Left lung (tissue), 10 donors: ENCODE measurements around the gene BBS9. TPM values are rescaled to one million over a fixed set of nuclear protein-coding genes. Genes with fewer than 3 reads are reported as not detected.

Source experiments
- ATAC-seq: fragments of 200-7000 bp; cut with Tn5 transposase; one replicate; pipeline ENCODE4 v1.9.1; 2020; ENCODE audit warnings: moderate library complexity
- DNase-seq, 4 donors: peaks; one replicate each; pipeline ENCODE4 v3.0.0-alpha.2; 2013 to 2020
- H3K27ac ChIP-seq, 2 donors: fragments of 200-600 bp; sonication (generic) in 1 of 2; one replicate each; pipeline versions ENCODE4 v1.5.0 to v1.8.0; 2020 to 2021
- H3K27me3 ChIP-seq, 2 donors: fragments of 200-600 bp; sonication (generic) in 1 of 2; one replicate each; pipeline versions ENCODE4 v1.5.0 to v1.8.0; 2020 to 2021
- H3K36me3 ChIP-seq, 2 donors: fragments of 200-600 bp; sonication (generic) in 1 of 2; one replicate each; pipeline versions ENCODE4 v1.5.0 to v1.8.0; 2020 to 2021
- H3K4me1 ChIP-seq, 2 donors: fragments of 200-600 bp; one replicate each; pipeline ENCODE4 v1.8.0; 2021
- H3K4me3 ChIP-seq, 2 donors: fragments of 200-600 bp; sonication (generic) in 1 of 2; one replicate each; pipeline versions ENCODE4 v1.5.0 to v1.8.0; 2020 to 2021; ENCODE audit warnings: mild to moderate bottlenecking in 1 of 2
- H3K9me3 ChIP-seq, 2 donors: fragments of 200-600 bp; sonication (generic) in 1 of 2; one replicate each; pipeline versions ENCODE4 v1.5.0 to v1.8.0; 2020 to 2021
- intact Hi-C, 2 donors: fragments of 100-400 bp; cut with DNase I; formaldehyde crosslinking; loops; one replicate each; pipeline versions ENCODE4 v1.11.2 to v1.14.2; 2022
- polyA plus RNA-seq, 6 donors: library from polyadenylated mRNA; unstranded; fragments of 120-200 nt; gene quantifications; one replicate each; pipeline ENCODE4 v1.2.1, GENCODE V29; 2013; ENCODE audit not compliant: insufficient read length in 6 of 6
- total RNA-seq, 2 donors: library from RNA; stranded (reverse); fragmentation: NEBNext Ultra II Directional; extraction: Animal tissue kit (Norgen Biotek cat#: 25700); gene quantifications; one replicate each; pipeline ENCODE4 v1.2.1, GENCODE V29; 2021
- TF ChIP-seq, protein P1 (sequence below), 2 donors: fragments of 200-600 bp; sonication (generic) in 1 of 2; IDR thresholded peaks; one replicate each; pipeline versions ENCODE4 v1.5.0 to v1.8.0; 2021; ENCODE audit warnings: antibody characterized with exemption in 2 of 2
- donor health status: DM: no; HTN: yes; CAD: no.
- donor health status: DM: no; HTN: no; CAD: no.

The BBS9 gene
- total and polyA plus RNA-seq, 8 donors, result 14.5 to 25.1 (median 19.1) TPM

DNA sequence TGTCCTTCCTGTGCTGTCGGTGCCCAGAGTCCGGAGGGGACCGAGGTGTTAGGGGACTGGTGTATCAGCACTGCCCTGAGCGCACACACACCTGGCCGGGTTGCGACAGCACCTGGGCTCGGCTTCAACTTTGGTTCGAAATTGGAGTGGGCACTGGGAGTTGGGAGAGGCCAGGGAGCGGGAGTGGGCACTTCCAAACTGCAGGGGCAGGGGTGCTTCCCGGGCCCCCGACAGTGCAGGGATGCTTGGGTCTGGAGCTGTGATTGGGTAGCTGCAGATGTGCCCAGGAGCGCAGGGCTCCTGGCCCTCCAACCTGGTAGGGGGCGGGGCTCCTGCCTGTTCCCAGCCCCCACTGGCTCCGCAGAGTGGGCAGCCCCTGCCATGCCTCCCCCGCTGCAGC, 7.7 kb downstream of the BBS9 start:
- no peak overlapping the region for H3K27ac ChIP-seq
- ATAC-seq (no peak), DNase-seq (no peak)
- peaks cover 0 to 15% of the 10 kb centered on the region in 2 donors for H3K9me3 ChIP-seq
- H3K27me3 ChIP-seq, result no peaks in the 10 kb centered on the region
- no peaks in the 10 kb centered on the region for H3K36me3 ChIP-seq
- H3K4me1 ChIP-seq, result no peaks in the 10 kb centered on the region
- H3K4me3 ChIP-seq, result no peak overlapping the region
- intact Hi-C loops, result no loop called here
- TF ChIP-seq, protein P1, sequence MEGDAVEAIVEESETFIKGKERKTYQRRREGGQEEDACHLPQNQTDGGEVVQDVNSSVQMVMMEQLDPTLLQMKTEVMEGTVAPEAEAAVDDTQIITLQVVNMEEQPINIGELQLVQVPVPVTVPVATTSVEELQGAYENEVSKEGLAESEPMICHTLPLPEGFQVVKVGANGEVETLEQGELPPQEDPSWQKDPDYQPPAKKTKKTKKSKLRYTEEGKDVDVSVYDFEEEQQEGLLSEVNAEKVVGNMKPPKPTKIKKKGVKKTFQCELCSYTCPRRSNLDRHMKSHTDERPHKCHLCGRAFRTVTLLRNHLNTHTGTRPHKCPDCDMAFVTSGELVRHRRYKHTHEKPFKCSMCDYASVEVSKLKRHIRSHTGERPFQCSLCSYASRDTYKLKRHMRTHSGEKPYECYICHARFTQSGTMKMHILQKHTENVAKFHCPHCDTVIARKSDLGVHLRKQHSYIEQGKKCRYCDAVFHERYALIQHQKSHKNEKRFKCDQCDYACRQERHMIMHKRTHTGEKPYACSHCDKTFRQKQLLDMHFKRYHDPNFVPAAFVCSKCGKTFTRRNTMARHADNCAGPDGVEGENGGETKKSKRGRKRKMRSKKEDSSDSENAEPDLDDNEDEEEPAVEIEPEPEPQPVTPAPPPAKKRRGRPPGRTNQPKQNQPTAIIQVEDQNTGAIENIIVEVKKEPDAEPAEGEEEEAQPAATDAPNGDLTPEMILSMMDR (IDR thresholded peaks at IDR 0.05), result no peak

DNA sequence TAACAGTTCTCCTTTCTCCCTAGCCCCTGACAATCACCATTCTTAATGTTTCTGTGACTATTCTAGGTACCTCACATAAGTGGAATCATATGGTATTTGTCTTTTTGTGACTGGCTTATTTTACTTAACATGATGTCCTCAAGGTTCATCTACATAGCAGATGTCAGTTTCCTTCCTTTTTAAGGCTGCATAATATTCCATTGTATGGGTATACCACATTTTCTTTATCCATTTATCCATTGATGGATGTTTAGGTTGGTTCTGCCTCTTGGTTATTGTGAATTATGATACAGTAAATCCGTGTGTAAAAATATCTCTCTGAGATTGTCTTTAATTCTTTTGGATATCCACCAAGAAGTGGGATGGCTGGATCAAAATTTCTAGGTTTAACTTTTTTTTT, 13.2 kb downstream of the BBS9 start:
- no peaks in the 10 kb centered on the region for H3K36me3 ChIP-seq
- no peak overlapping the region for H3K4me3 ChIP-seq
- no peaks in the 10 kb centered on the region for H3K27me3 ChIP-seq
- no peak for DNase-seq
- peaks cover 0 to 11% of the 10 kb centered on the region in 2 donors for H3K9me3 ChIP-seq
- no peak overlapping the region for H3K27ac ChIP-seq
- H3K4me1 ChIP-seq, result no peaks in the 10 kb centered on the region
- intact Hi-C loops, result no loop called here
- TF ChIP-seq, protein P1 (IDR thresholded peaks at IDR 0.05), result no peak
- ATAC-seq, result no peak

DNA sequence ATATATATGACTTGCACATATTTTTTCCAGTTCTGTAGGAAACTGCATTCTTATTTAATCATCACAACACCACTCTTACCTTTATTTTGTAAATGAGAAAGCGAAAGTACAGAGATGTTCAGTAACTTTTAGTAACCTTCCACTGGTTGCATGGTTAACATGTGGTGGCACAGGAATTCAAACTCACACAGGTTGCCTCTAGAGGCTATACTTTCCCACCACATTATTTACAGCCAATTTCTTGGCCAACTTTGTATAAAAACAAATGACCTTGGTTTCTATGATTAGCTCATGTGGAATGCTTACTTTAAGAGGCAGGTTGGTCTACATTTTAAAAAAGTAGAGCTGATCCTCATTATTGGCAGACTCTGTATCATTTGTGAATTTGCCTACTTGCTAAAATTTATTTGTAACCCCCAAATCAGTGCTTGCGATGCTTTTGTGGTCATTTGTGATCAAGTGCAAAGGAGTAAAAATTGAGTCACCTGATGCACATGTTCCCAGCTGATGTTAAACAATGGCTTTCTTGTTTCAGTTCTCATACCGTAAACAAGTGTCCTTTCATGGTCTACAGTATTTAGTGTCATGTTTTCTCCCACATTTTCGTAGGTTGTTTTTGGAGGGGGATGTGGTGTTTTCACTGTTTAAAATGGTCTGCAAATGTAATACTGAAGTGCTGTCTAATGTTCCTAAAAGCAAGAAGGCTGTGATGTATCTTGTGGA, 14.8 kb downstream of the BBS9 start:
- H3K27ac ChIP-seq, result no peak overlapping the region
- no peaks in the 10 kb centered on the region for H3K4me1 ChIP-seq
- intact Hi-C loops, result no loop called here
- H3K27me3 ChIP-seq, result no peaks in the 10 kb centered on the region
- H3K4me3 ChIP-seq, result no peak overlapping the region
- TF ChIP-seq, protein P1 (IDR thresholded peaks at IDR 0.05), result no peak
- ATAC-seq (no peak), DNase-seq (no peak)
- peaks cover 0 to 11% of the 10 kb centered on the region in 2 donors for H3K9me3 ChIP-seq
- no peaks in the 10 kb centered on the region for H3K36me3 ChIP-seq

DNA sequence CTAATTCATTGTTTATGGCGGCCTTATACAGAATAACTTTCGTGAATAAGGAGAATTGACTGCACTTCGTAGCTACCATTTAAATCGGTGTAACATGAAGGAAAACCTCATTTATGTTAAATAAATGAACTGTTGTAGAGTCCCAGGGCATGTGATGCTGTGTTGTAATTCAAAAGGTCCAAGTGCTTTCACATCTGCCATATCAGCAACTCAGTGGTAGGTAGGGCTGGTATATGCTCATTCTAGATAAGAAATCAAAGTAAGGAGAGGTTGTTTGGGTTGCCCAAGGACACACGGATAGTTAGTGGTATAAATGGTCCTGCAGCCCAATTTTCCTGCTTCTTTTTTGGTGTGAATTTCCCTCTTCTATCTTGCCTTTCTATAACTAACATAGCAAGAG, 15.8 kb downstream of the BBS9 start:
- no peaks in the 10 kb centered on the region for H3K27me3 ChIP-seq
- no peak overlapping the region for H3K27ac ChIP-seq
- intact Hi-C loops, result no loop called here
- DNase-seq, result no peak
- H3K9me3 ChIP-seq, result peaks cover 0 to 11% of the 10 kb centered on the region in 2 donors
- no peaks in the 10 kb centered on the region for H3K4me1 ChIP-seq
- H3K4me3 ChIP-seq, result no peak overlapping the region
- no peak for ATAC-seq
- TF ChIP-seq, protein P1 (IDR thresholded peaks at IDR 0.05), result no peak
- no peaks in the 10 kb centered on the region for H3K36me3 ChIP-seq

DNA sequence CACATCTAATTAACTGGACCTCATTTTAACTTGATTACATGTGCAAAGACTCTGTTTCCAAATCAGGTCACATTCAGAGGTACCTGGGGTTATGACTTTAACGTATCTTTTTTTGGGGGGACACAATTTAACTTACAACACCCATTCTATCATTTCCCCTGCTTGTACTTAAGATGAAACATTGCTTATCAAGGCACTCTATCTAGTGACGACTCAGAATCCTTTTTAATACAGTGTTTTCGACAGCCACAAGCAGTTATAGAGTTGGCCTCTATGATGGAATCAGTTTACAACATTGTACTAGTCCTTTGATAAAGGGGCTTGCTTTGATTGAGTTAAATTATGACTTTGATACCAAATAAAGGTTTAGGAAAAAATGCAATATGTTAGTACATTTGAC, 22.7 kb downstream of the BBS9 start:
- Histone ChIP-seq H3K27ac (no peak overlapping the region), H3K36me3 (no peaks in the 10 kb centered on the region), H3K9me3 (no peaks in the 10 kb centered on the region), H3K4me3 (no peak overlapping the region), H3K4me1 (peaks cover 0 to 4% of the 10 kb centered on the region in 2 donors), H3K27me3 (no peaks in the 10 kb centered on the region)
- ATAC-seq (no peak), DNase-seq (no peak)
- intact Hi-C loops, result no loop called here
- TF ChIP-seq, protein P1 (IDR thresholded peaks at IDR 0.05), result no peak
